Glutamatergic neuron (in vitro differentiated cells): ENCODE data around the gene CHD9. TPM values are rescaled to one million over a fixed set of nuclear protein-coding genes. Genes with fewer than 3 reads are reported as not detected.

Experiments
- DNase-seq: peaks from one replicate; pipeline ENCODE4 v3.0.0; 2022
- H3K27ac Mint-ChIP-seq: one replicate; pipeline ENCODE4 v1.8.0; 2020; ENCODE audit warnings: mild to moderate bottlenecking, mixed read lengths, inconsistent platforms; ENCODE audit not compliant: unreplicated experiment
- H3K27me3 Mint-ChIP-seq: one replicate; pipeline ENCODE4 v1.8.0; 2020; ENCODE audit warnings: mild to moderate bottlenecking, moderate library complexity, mixed read lengths, inconsistent platforms; ENCODE audit not compliant: unreplicated experiment
- H3K36me3 Mint-ChIP-seq: one replicate; pipeline ENCODE4 v1.8.0; 2020; ENCODE audit warnings: mild to moderate bottlenecking, mixed read lengths, inconsistent platforms; ENCODE audit not compliant: unreplicated experiment
- H3K4me1 Mint-ChIP-seq: one replicate; pipeline ENCODE4 v1.8.0; 2020; ENCODE audit warnings: mild to moderate bottlenecking, low read depth, mixed read lengths, inconsistent platforms; ENCODE audit not compliant: unreplicated experiment
- H3K4me3 Mint-ChIP-seq: one replicate; pipeline ENCODE4 v1.8.0; 2020; ENCODE audit warnings: mild to moderate bottlenecking, mixed read lengths, inconsistent platforms; ENCODE audit not compliant: unreplicated experiment
- H3K9me3 Mint-ChIP-seq: one replicate; pipeline ENCODE4 v1.8.0; 2020; ENCODE audit warnings: mild to moderate bottlenecking, moderate library complexity, mixed read lengths, inconsistent platforms; ENCODE audit not compliant: unreplicated experiment
- total RNA-seq: library from RNA; stranded (reverse); fragmentation: NEBNext Ultra II Directional; extraction: Animal tissue kit (Norgen Biotek cat#: 25700); gene quantifications from one replicate; pipeline ENCODE4 v1.2.1, GENCODE V29; 2021; ENCODE audit not compliant: unreplicated experiment
- TF ChIP-seq, protein P1 (sequence below): fragments of 200-600 bp; sonication (generic); IDR thresholded peaks from one replicate; pipeline ENCODE4 v1.5.0; 2021; ENCODE audit not compliant: partially characterized antibody, unreplicated experiment

CHD9 gene
- total RNA-seq, 1 donor from 2014 or later: 120 TPM

DNA sequence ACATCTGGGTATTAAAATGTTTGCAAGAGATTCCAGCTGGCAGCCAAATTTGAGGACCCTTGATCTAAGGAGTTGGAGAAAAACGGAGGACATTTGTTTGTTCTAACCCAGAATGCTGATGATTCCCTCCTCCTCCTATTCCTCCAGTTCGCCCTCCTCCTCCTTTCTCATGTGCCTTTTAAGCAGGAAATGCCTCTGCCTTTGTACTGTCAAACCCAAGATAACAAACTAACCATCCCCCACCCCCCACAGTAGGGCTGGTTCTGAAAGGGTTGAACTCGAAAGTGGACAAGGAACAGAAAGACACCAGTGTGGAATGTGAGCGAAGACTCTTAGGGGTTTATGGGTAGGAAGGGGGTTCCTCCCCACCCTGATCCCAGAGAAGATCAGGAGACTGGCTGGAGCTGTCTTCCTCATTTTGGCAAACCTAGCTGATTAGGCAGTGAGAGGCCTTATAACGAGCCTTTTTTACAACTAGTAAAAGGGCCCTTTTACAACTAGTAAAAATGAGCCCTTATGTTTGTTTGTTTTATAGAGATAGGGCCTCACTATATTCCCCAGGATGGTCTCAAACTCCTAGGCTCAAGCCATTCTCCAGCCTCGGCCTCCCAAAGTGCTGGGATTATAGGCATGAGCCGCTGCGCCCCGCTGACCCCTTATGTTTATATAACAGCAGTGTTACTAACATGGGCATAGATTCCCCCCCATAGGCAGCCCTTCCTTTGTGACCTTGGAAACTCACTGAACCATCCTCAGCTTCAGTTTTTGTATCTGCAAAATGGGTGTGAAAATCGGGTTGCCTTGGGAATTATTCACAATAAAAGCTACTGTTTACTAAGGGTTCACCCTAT, 975 bp downstream of the CHD9 start:
- Mint-ChIP-seq H3K36me3 (no peaks in the 10 kb centered on the region), H3K9me3 (peaks cover 3% of the 10 kb centered on the region), H3K4me3 (peak overlapping the region; percentile 85), H3K4me1 (peaks cover 2% of the 10 kb centered on the region), H3K27me3 (no peaks in the 10 kb centered on the region), H3K27ac (peak overlapping the region; percentile 83)
- DNase-seq: no peak
- TF ChIP-seq, protein P1, sequence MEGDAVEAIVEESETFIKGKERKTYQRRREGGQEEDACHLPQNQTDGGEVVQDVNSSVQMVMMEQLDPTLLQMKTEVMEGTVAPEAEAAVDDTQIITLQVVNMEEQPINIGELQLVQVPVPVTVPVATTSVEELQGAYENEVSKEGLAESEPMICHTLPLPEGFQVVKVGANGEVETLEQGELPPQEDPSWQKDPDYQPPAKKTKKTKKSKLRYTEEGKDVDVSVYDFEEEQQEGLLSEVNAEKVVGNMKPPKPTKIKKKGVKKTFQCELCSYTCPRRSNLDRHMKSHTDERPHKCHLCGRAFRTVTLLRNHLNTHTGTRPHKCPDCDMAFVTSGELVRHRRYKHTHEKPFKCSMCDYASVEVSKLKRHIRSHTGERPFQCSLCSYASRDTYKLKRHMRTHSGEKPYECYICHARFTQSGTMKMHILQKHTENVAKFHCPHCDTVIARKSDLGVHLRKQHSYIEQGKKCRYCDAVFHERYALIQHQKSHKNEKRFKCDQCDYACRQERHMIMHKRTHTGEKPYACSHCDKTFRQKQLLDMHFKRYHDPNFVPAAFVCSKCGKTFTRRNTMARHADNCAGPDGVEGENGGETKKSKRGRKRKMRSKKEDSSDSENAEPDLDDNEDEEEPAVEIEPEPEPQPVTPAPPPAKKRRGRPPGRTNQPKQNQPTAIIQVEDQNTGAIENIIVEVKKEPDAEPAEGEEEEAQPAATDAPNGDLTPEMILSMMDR: no peak

DNA sequence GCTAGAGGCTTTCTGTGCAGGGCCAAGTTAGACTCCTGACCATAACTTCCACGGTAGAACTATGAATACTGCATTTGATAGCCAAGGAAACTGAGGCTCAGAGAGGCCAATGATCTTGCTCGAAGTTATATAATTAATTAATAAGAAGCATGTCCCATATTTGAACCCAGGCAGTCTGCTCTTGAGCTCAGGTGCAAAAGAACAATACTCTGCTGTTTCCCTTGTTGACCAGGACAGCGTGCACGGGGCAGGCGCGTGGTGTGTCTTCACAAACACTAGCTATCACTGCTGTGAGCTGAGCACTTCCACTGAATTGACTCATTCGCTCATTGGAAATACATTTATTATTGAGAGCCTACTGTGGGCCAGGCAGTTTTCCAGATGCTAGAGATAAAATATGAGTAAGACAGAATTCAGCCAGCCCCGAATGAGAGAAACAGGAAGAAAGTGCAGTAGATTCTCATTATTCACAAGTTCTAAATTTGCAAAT, 1.6 kb downstream of the CHD9 start:
- no peak overlapping the region for H3K4me3 Mint-ChIP-seq
- H3K27me3 Mint-ChIP-seq: no peaks in the 10 kb centered on the region
- no peak for DNase-seq
- H3K36me3 Mint-ChIP-seq: no peaks in the 10 kb centered on the region
- TF ChIP-seq, protein P1: no peak
- H3K27ac Mint-ChIP-seq: no peak overlapping the region
- H3K9me3 Mint-ChIP-seq: peaks cover 6% of the 10 kb centered on the region
- H3K4me1 Mint-ChIP-seq: peaks cover 2% of the 10 kb centered on the region

DNA sequence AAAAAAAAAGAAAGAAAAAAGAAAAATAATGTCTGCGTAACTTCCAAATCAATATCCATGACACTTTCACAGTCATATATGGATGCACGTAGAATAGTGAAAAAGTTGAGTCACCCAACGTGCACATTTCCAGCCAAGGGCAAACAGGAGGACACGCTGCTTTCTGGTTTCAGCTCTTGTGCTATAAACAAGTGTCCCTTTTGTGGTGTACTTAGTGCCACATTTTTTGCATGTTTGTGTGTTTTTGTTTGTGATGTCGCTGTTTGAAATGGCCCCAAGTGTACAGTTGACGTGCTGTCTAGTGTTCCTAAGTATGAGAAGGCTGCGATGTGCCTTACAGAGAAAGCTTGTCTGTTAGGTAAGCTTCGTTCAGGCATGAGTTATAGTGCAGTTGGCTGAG, 2.9 kb downstream of the CHD9 start:
- TF ChIP-seq, protein P1: no peak
- Mint-ChIP-seq H3K36me3 (no peaks in the 10 kb centered on the region), H3K4me3 (no peak overlapping the region), H3K9me3 (peaks cover 6% of the 10 kb centered on the region), H3K27me3 (no peaks in the 10 kb centered on the region), H3K27ac (no peak overlapping the region), H3K4me1 (peaks cover 2% of the 10 kb centered on the region)
- no peak for DNase-seq

DNA sequence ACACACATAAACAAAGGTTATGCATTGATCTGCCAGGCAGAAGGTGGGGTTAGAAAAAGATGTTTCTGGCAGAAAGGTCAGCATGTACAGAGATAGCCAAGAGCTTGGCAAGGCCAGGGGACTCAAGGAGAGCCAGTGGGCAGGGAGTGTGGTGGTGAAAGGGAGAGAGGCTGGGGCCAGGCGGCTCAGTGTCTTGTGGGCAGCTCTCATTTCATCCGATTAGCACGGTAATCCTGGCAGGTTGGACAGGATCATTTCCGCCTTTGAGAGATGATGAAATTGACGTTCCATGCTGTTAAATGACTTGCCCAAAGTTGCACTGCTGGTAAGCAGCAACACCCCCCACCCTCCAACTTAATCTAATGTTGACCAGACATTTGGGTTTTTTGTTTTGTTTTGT, 3.6 kb downstream of the CHD9 start:
- H3K27ac Mint-ChIP-seq: no peak overlapping the region
- TF ChIP-seq, protein P1: no peak
- H3K27me3 Mint-ChIP-seq: no peaks in the 10 kb centered on the region
- peaks cover 2% of the 10 kb centered on the region for H3K4me1 Mint-ChIP-seq
- H3K9me3 Mint-ChIP-seq: peaks cover 6% of the 10 kb centered on the region
- no peak overlapping the region for H3K4me3 Mint-ChIP-seq
- DNase-seq: no peak
- no peaks in the 10 kb centered on the region for H3K36me3 Mint-ChIP-seq

DNA sequence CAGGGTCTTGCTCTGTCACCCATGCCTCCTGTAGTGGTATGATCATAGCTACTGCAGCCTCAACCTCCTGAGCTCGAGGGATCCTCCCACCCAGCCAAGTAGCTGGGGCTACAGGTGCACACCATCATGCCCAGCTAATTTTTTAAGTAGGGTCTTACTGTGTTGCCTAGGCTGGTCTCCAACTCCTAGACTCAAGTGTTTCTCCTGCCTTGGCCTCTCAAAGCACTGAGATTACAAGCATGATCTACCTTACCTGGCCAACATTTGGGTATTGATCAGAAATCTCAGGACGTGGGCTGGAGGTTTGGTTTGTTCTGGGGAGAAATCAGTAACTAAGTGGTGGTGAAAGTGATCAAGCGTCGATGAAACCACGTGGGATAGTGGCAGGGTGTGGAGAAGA, 4.1 kb downstream of the CHD9 start:
- Mint-ChIP-seq H3K4me1 (peaks cover 2% of the 10 kb centered on the region), H3K9me3 (peaks cover 3% of the 10 kb centered on the region), H3K27me3 (no peaks in the 10 kb centered on the region), H3K36me3 (no peaks in the 10 kb centered on the region), H3K4me3 (no peak overlapping the region), H3K27ac (no peak overlapping the region)
- TF ChIP-seq, protein P1: no peak
- no peak for DNase-seq
